Endodermal cell (in vitro differentiated cells): Measurements from ENCODE around the gene SMAD3. TPM values are rescaled to one million over a fixed set of nuclear protein-coding genes. Genes with fewer than 3 reads are reported as not detected.
A peak's percentile ranks its signal among the peaks of the same experiment; 100 is the strongest.

Experiments
- DNase-seq: peaks from one replicate; pipeline ENCODE4 v3.0.0-alpha.2; 2017
- H3K27ac ChIP-seq: 2 replicates; pipeline ENCODE4 v1.5.1; 2013; ENCODE audit warnings: mild to moderate bottlenecking, low read depth, low read length, moderate library complexity
- H3K27me3 ChIP-seq: 2 replicates; pipeline ENCODE4 v1.6.1; 2013; ENCODE audit warnings: mild to moderate bottlenecking, low read length, moderate library complexity; ENCODE audit not compliant: insufficient read depth, control insufficient read depth, poor library complexity, severe bottlenecking
- H3K36me3 ChIP-seq: 2 replicates; pipeline ENCODE4 v1.7.0; 2013; ENCODE audit warnings: mild to moderate bottlenecking, low read length, moderate library complexity; ENCODE audit not compliant: control insufficient read depth, insufficient read depth
- H3K4me1 ChIP-seq: one replicate; pipeline ENCODE4 v1.7.0; 2013; ENCODE audit warnings: low read length; ENCODE audit not compliant: control insufficient read depth, insufficient read depth
- H3K4me3 ChIP-seq: 2 replicates; pipeline ENCODE4 v1.5.1; 2013; ENCODE audit warnings: mild to moderate bottlenecking, low read length, moderate library complexity
- H3K9ac ChIP-seq: 2 replicates; pipeline ENCODE4 v1.6.1; 2013; ENCODE audit warnings: mild to moderate bottlenecking, low read length, moderate library complexity; ENCODE audit not compliant: poor library complexity, severe bottlenecking; ENCODE audit errors: extremely low read depth
- H3K9me3 ChIP-seq: 2 replicates; pipeline ENCODE4 v1.6.1; 2013; ENCODE audit warnings: mild to moderate bottlenecking, low read length, moderate library complexity; ENCODE audit not compliant: control insufficient read depth
- H3K27ac Mint-ChIP-seq: 2 replicates; pipeline ENCODE4 v1.8.0; 2020; ENCODE audit warnings: mixed read lengths
- H3K27me3 Mint-ChIP-seq: 2 replicates; pipeline ENCODE4 v1.8.0; 2021; ENCODE audit warnings: mild to moderate bottlenecking, mixed read lengths; ENCODE audit not compliant: insufficient read depth
- H3K36me3 Mint-ChIP-seq: 2 replicates; pipeline ENCODE4 v1.8.0; 2020; ENCODE audit warnings: low read depth, mixed read lengths
- H3K4me1 Mint-ChIP-seq: 2 replicates; pipeline ENCODE4 v1.8.0; 2020; ENCODE audit warnings: mixed read lengths
- H3K4me3 Mint-ChIP-seq: 2 replicates; pipeline ENCODE4 v1.8.0; 2020; ENCODE audit warnings: mild to moderate bottlenecking, moderate library complexity, mixed read lengths
- H3K9me3 Mint-ChIP-seq: 2 replicates; pipeline ENCODE4 v1.8.0; 2020; ENCODE audit warnings: mild to moderate bottlenecking, mixed read lengths
- CTCF ChIP-seq: fragments of 200-600 bp; sonication (generic); conservative IDR thresholded peaks from 2 replicates; pipeline ENCODE4 v1.5.0; 2021; ENCODE audit warnings: antibody characterized with exemption, mild to moderate bottlenecking
- WGBS, 2 experiments: methylation state at CpG; one replicate each; pipeline versions ENCODE4 v1.1.5 to v1.1.7; 2013; ENCODE audit warnings: missing lambda C conversion rate in 2 of 2, mixed read lengths in 1 of 2; ENCODE audit not compliant: insufficient coverage in 1 of 2, insufficient read length in 1 of 2; 5-methylcytosine and 5-hydroxymethylcytosine counted together
- total RNA-seq, 2 donors: library from RNA; stranded (reverse); fragmentation: NEBNext Ultra II Directional in 1 of 2; extraction: Animal tissue kit (Norgen Biotek cat#: 25700) in 1 of 2; gene quantifications; 2 replicates in 1 of 2; 3 replicates in 1 of 2; pipeline ENCODE4 v1.2.1, GENCODE V29; 2021

Gene SMAD3
- total RNA-seq, 2 donors from 2014 or later: 7.8 to 9.6 TPM

- Mint-ChIP-seq H3K4me3 (no peak overlapping the region), H3K27ac (no peak overlapping the region), H3K36me3 (no peaks in the 10 kb centered on the region), H3K9me3 (no peaks in the 10 kb centered on the region), H3K4me1 (peaks cover 32% of the 10 kb centered on the region), H3K27me3 (peaks cover 5% of the 10 kb centered on the region)
- no peak overlapping the region for H3K4me3 ChIP-seq
- no peak overlapping the region for H3K9ac ChIP-seq
- peaks cover 3% of the 10 kb centered on the region for H3K36me3 ChIP-seq
- peaks cover 14% of the 10 kb centered on the region for H3K4me1 ChIP-seq
- no peaks in the 10 kb centered on the region for H3K27me3 ChIP-seq
- no peak for TF ChIP-seq CTCF
- 90 to 96% methylated on average over 2 to 3 of the region's 3 CpGs for WGBS, 2 experiments
- no peak overlapping the region for H3K27ac ChIP-seq
- no peaks in the 10 kb centered on the region for H3K9me3 ChIP-seq
- DNase-seq: no peak
These were observed 58.7 kb downstream of the SMAD3 start for GRCh38 chr15:67124111-67124510.

GRCh38 chr15:67124911-67125588 is 59.6 kb downstream of the SMAD3 start:
- peak overlapping the region; percentile 32 for H3K27ac ChIP-seq
- H3K9ac ChIP-seq: no peak overlapping the region
- peaks cover 3% of the 10 kb centered on the region for H3K27me3 Mint-ChIP-seq
- WGBS, 2 experiments: 93 to 96% methylated on average over 8 to 13 of the region's 13 CpGs
- H3K9me3 Mint-ChIP-seq: no peaks in the 10 kb centered on the region
- no peaks in the 10 kb centered on the region for H3K9me3 ChIP-seq
- DNase-seq: no peak
- H3K36me3 ChIP-seq: peaks cover 3% of the 10 kb centered on the region
- H3K4me1 Mint-ChIP-seq: peaks cover 31% of the 10 kb centered on the region
- peaks cover 10% of the 10 kb centered on the region for H3K4me1 ChIP-seq
- H3K4me3 Mint-ChIP-seq: no peak overlapping the region
- H3K27ac Mint-ChIP-seq: no peak overlapping the region
- H3K27me3 ChIP-seq: no peaks in the 10 kb centered on the region
- no peak overlapping the region for H3K4me3 ChIP-seq
- no peak for TF ChIP-seq CTCF
- no peaks in the 10 kb centered on the region for H3K36me3 Mint-ChIP-seq

- H3K27me3 ChIP-seq: no peaks in the 10 kb centered on the region
- H3K36me3 ChIP-seq: peaks cover 3% of the 10 kb centered on the region
- Mint-ChIP-seq H3K36me3 (no peaks in the 10 kb centered on the region), H3K4me1 (peaks cover 29% of the 10 kb centered on the region), H3K9me3 (no peaks in the 10 kb centered on the region), H3K4me3 (no peak overlapping the region), H3K27me3 (peaks cover 3% of the 10 kb centered on the region), H3K27ac (no peak overlapping the region)
- WGBS, 2 experiments: 92 to 97% methylated on average over 15 to 20 of the region's 20 CpGs
- no peaks in the 10 kb centered on the region for H3K9me3 ChIP-seq
- H3K27ac ChIP-seq: peak overlapping the region; percentile 32
- no peak for DNase-seq
- H3K4me1 ChIP-seq: peaks cover 11% of the 10 kb centered on the region
- no peak for TF ChIP-seq CTCF
- H3K9ac ChIP-seq: no peak overlapping the region
- H3K4me3 ChIP-seq: no peak overlapping the region
These were observed 60.4 kb downstream of the SMAD3 start for GRCh38 chr15:67125589-67126502.
